ENCODE measurements around the gene TIMM22.
"Not testable (repeated sequence)": the region's sequence is repeated elsewhere in the genome, so short reads cannot be mapped to it uniquely, and the experiment has no call there.

The TIMM22 gene

GRCh38 chr17:1038459-1039122 lies 41.7 kb downstream of the TIMM22 start:
- H3K27me3 ChIP-seq (ENCODE audit: insufficient read depth, insufficient read length), result no peaks in the 10 kb centered on the region
- H3K36me3 ChIP-seq (ENCODE audit: insufficient read depth, insufficient read length, low read length), result peaks cover 9% of the 10 kb centered on the region
- TF ChIP-seq SUZ12 (IDR thresholded peaks at IDR 0.05; ENCODE audit: extremely low read depth, insufficient read depth, insufficient read length) (no peak), YY1 (IDR thresholded peaks at IDR 0.05; ENCODE audit: insufficient read depth, insufficient read length) (no peak), ZNF274 (IDR thresholded peaks at IDR 0.05; ENCODE audit: low read depth, low read length) (no peak)
- no peak for DNase-seq (ENCODE audit: low read depth, low spot score)
- H3K9me3 ChIP-seq (ENCODE audit: insufficient read depth, low read length), result no peaks in the 10 kb centered on the region; the same call in 1 of the 2 replicates
- peaks cover 11% of the 10 kb centered on the region for H3K4me1 ChIP-seq (ENCODE audit: insufficient read depth, insufficient read length)
- peak overlapping the region; percentile 21 for H3K9ac ChIP-seq (ENCODE audit: insufficient read length, low read depth)
- no peak overlapping the region for H3K4me3 ChIP-seq (ENCODE audit: insufficient read length, low read depth)

GRCh38 chr17:1039123-1039507 lies 42.2 kb downstream of the TIMM22 start:
- DNase-seq (ENCODE audit: low read depth, low spot score), result no peak
- Histone ChIP-seq H3K9ac (ENCODE audit: insufficient read length, low read depth) (peak overlapping the region; percentile 21), H3K27me3 (ENCODE audit: insufficient read depth, insufficient read length) (no peaks in the 10 kb centered on the region), H3K36me3 (ENCODE audit: insufficient read depth, insufficient read length, low read length) (peaks cover 9% of the 10 kb centered on the region), H3K4me1 (ENCODE audit: insufficient read depth, insufficient read length) (peaks cover 11% of the 10 kb centered on the region), H3K9me3 (ENCODE audit: insufficient read depth, low read length) (no peaks in the 10 kb centered on the region; the same call in 1 of the 2 replicates), H3K4me3 (ENCODE audit: insufficient read length, low read depth) (no peak overlapping the region)
- TF ChIP-seq ZNF274 (IDR thresholded peaks at IDR 0.05; ENCODE audit: low read depth, low read length), result no peak
- TF ChIP-seq SUZ12 (IDR thresholded peaks at IDR 0.05; ENCODE audit: extremely low read depth, insufficient read depth, insufficient read length), result no peak
- TF ChIP-seq YY1 (IDR thresholded peaks at IDR 0.05; ENCODE audit: insufficient read depth, insufficient read length), result no peak

GRCh38 chr17:1039511-1040215 lies 42.7 kb downstream of the TIMM22 start:
- no peaks in the 10 kb centered on the region; the same call in 1 of the 2 replicates for H3K9me3 ChIP-seq (ENCODE audit: insufficient read depth, low read length)
- H3K36me3 ChIP-seq (ENCODE audit: insufficient read depth, insufficient read length, low read length), result peaks cover 9% of the 10 kb centered on the region
- DNase-seq (ENCODE audit: low read depth, low spot score), result no peak
- no peak overlapping the region for H3K4me3 ChIP-seq (ENCODE audit: insufficient read length, low read depth)
- peak overlapping the region; percentile 21 for H3K9ac ChIP-seq (ENCODE audit: insufficient read length, low read depth)
- no peak for TF ChIP-seq ZNF274 (IDR thresholded peaks at IDR 0.05; ENCODE audit: low read depth, low read length)
- TF ChIP-seq SUZ12 (IDR thresholded peaks at IDR 0.05; ENCODE audit: extremely low read depth, insufficient read depth, insufficient read length), result no peak
- no peak for TF ChIP-seq YY1 (IDR thresholded peaks at IDR 0.05; ENCODE audit: insufficient read depth, insufficient read length)
- peaks cover 11% of the 10 kb centered on the region for H3K4me1 ChIP-seq (ENCODE audit: insufficient read depth, insufficient read length)
- H3K27me3 ChIP-seq (ENCODE audit: insufficient read depth, insufficient read length), result no peaks in the 10 kb centered on the region

DNA sequence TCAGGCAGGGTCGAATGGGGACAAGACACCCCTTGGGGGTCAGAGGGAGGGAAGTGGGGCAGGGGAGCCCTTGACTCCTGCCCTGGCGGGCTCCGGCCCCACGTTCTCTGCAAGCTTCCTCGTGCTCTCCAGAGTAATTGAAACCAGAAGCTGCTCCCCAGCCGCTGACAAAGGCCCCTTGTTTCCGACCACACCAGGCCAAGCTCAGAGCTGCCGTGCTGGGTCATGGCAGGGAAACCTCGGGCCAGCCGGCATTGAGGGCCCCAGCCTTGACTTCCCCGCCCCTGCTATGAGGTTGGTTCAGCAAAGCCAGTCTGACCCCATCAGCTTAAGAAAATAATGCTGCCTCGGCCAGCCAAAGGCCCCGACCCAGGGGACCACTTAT lies 43.3 kb downstream of the TIMM22 start:
- DNase-seq (ENCODE audit: low read depth, low spot score), result no peak
- TF ChIP-seq ZNF274 (IDR thresholded peaks at IDR 0.05; ENCODE audit: low read depth, low read length), result no peak
- TF ChIP-seq SUZ12 (IDR thresholded peaks at IDR 0.05; ENCODE audit: extremely low read depth, insufficient read depth, insufficient read length), result no peak
- no peak for TF ChIP-seq YY1 (IDR thresholded peaks at IDR 0.05; ENCODE audit: insufficient read depth, insufficient read length)
- Histone ChIP-seq H3K9me3 (ENCODE audit: insufficient read depth, low read length) (no peaks in the 10 kb centered on the region; the same call in 1 of the 2 replicates), H3K9ac (ENCODE audit: insufficient read length, low read depth) (peak overlapping the region; percentile 26), H3K27me3 (ENCODE audit: insufficient read depth, insufficient read length) (no peaks in the 10 kb centered on the region), H3K36me3 (ENCODE audit: insufficient read depth, insufficient read length, low read length) (peaks cover 9% of the 10 kb centered on the region), H3K4me3 (ENCODE audit: insufficient read length, low read depth) (no peak overlapping the region), H3K4me1 (ENCODE audit: insufficient read depth, insufficient read length) (peaks cover 11% of the 10 kb centered on the region)

DNA sequence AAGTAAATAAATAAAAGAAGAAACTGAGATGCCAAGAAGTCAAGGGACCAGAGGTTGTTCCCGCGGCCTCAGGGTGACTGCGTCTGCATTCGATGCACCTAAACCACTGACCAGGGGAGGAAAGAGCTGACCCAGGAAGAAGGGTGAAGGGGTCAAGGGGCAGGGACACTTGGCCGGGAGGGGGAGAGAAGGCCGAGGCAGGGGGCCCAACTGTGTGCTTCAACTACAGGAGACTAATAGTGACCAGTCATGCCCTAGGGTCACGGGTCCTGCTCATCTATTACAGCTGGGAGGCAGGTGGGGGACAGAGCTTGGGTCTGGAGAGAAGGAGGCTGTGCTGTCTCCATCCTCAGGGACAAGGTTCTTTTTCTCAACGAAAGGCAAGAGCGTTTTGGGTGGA lies 44.8 kb downstream of the TIMM22 start:
- Histone ChIP-seq H3K36me3 (ENCODE audit: insufficient read depth, insufficient read length, low read length) (peaks cover 12% of the 10 kb centered on the region), H3K4me3 (ENCODE audit: insufficient read length, low read depth) (no peak overlapping the region), H3K9ac (ENCODE audit: insufficient read length, low read depth) (no peak overlapping the region), H3K27me3 (ENCODE audit: insufficient read depth, insufficient read length) (no peaks in the 10 kb centered on the region), H3K9me3 (ENCODE audit: insufficient read depth, low read length) (no peaks in the 10 kb centered on the region; the same call in 1 of the 2 replicates), H3K4me1 (ENCODE audit: insufficient read depth, insufficient read length) (peaks cover 7% of the 10 kb centered on the region)
- DNase-seq (ENCODE audit: low read depth, low spot score), result no peak
- TF ChIP-seq YY1 (IDR thresholded peaks at IDR 0.05; ENCODE audit: insufficient read depth, insufficient read length) (no peak), ZNF274 (IDR thresholded peaks at IDR 0.05; ENCODE audit: low read depth, low read length) (no peak), SUZ12 (IDR thresholded peaks at IDR 0.05; ENCODE audit: extremely low read depth, insufficient read depth, insufficient read length) (no peak)

GRCh38 chr17:1042486-1042885 lies 45.6 kb downstream of the TIMM22 start:
- H3K36me3 ChIP-seq (ENCODE audit: insufficient read depth, insufficient read length, low read length), result peaks cover 12% of the 10 kb centered on the region
- H3K9ac ChIP-seq (ENCODE audit: insufficient read length, low read depth), result no peak overlapping the region
- no peak for DNase-seq (ENCODE audit: low read depth, low spot score)
- peaks cover 10% of the 10 kb centered on the region for H3K4me1 ChIP-seq (ENCODE audit: insufficient read depth, insufficient read length)
- H3K27me3 ChIP-seq (ENCODE audit: insufficient read depth, insufficient read length), result no peaks in the 10 kb centered on the region
- no peaks in the 10 kb centered on the region; the same call in 1 of the 2 replicates for H3K9me3 ChIP-seq (ENCODE audit: insufficient read depth, low read length)
- H3K4me3 ChIP-seq (ENCODE audit: insufficient read length, low read depth), result no peak overlapping the region
- TF ChIP-seq YY1 (IDR thresholded peaks at IDR 0.05; ENCODE audit: insufficient read depth, insufficient read length), result no peak
- no peak for TF ChIP-seq ZNF274 (IDR thresholded peaks at IDR 0.05; ENCODE audit: low read depth, low read length)
- no peak for TF ChIP-seq SUZ12 (IDR thresholded peaks at IDR 0.05; ENCODE audit: extremely low read depth, insufficient read depth, insufficient read length)

GRCh38 chr17:1043601-1044251 lies 46.8 kb downstream of the TIMM22 start:
- Histone ChIP-seq H3K36me3 (ENCODE audit: insufficient read depth, insufficient read length, low read length) (peaks cover 12% of the 10 kb centered on the region), H3K9ac (ENCODE audit: insufficient read length, low read depth) (peak overlapping the region; percentile 21), H3K4me1 (ENCODE audit: insufficient read depth, insufficient read length) (peaks cover 2% of the 10 kb centered on the region), H3K4me3 (ENCODE audit: insufficient read length, low read depth) (no peak overlapping the region), H3K9me3 (ENCODE audit: insufficient read depth, low read length) (no peaks in the 10 kb centered on the region; the same call in 1 of the 2 replicates), H3K27me3 (ENCODE audit: insufficient read depth, insufficient read length) (no peaks in the 10 kb centered on the region)
- TF ChIP-seq ZNF274 (IDR thresholded peaks at IDR 0.05; ENCODE audit: low read depth, low read length) (no peak), SUZ12 (IDR thresholded peaks at IDR 0.05; ENCODE audit: extremely low read depth, insufficient read depth, insufficient read length) (no peak), YY1 (IDR thresholded peaks at IDR 0.05; ENCODE audit: insufficient read depth, insufficient read length) (no peak)
- peak; percentile 16 for DNase-seq (ENCODE audit: low read depth, low spot score)

DNA sequence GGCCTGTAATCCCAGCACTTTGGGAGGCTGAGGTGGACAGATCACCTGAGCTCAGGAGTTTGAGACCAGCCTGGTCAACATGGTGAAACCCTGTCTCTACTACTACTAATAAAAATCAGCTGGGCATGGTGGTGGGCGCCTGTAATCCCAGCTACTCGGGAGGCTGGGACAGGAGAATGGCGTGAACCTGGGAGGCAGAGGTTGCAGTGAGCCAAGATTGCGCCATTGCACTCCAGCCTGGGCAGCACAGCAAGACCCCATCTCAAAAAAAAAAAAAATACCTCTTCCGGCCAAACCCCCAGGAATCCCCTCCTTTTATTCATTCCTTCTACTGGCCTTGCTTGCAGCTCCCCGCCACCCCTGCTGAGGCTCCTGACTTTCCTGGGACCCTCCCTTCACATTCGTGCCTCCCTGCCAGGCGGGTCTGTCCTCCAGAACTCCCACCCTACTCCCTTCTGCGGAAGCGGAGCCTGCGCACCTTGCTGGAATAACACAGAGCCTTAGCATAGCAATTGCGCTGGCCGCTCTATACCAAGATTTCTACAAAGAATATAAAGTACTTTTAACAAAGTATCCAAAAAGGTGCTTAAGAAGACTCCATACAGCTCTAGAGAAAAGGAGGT lies 47.6 kb downstream of the TIMM22 start:
- not testable (repeated sequence) for H3K27me3 ChIP-seq (ENCODE audit: insufficient read depth, insufficient read length); H3K4me1 ChIP-seq (ENCODE audit: insufficient read depth, insufficient read length); H3K9me3 ChIP-seq (ENCODE audit: insufficient read depth, low read length); DNase-seq (ENCODE audit: low read depth, low spot score); H3K9ac ChIP-seq (ENCODE audit: insufficient read length, low read depth); H3K4me3 ChIP-seq (ENCODE audit: insufficient read length, low read depth)
- H3K36me3 ChIP-seq (ENCODE audit: insufficient read depth, insufficient read length, low read length), result peaks cover 19% of the 10 kb centered on the region

Data from NT2/D1 (cell line).